Measurements from ENCODE around the gene SYS1.

The SYS1 gene

GRCh38 chr20:45416917-45417316 is 54.0 kb downstream of the SYS1 start:
- no peak for DNase-seq (ENCODE audit: low spot score)

All from D341Med (cell line).